ENCODE results near the gene OSBPL9.

The OSBPL9 gene

GRCh38 chr1:51648180-51649109, 31.6 kb downstream of the OSBPL9 start:
- Histone ChIP-seq H3K4me3 (replicated peaks; ENCODE audit: insufficient read depth, low read length) (no peak overlapping the region), H3K27ac (replicated peaks) (no peak overlapping the region), H3K27me3 (ENCODE audit: insufficient read depth, poor library complexity, severe bottlenecking) (no peaks in the 10 kb centered on the region)
- TF ChIP-seq SPI1 (IDR thresholded peaks at IDR 0.05; ENCODE audit: borderline replicate concordance, low read depth): no peak
- no peak for TF ChIP-seq CTCF (IDR thresholded peaks at IDR 0.05; ENCODE audit: insufficient read depth, low read length)
- no peak for TF ChIP-seq POLR2AphosphoS5 (IDR thresholded peaks at IDR 0.05; ENCODE audit: low read depth)
- TF ChIP-seq, protein P1, sequence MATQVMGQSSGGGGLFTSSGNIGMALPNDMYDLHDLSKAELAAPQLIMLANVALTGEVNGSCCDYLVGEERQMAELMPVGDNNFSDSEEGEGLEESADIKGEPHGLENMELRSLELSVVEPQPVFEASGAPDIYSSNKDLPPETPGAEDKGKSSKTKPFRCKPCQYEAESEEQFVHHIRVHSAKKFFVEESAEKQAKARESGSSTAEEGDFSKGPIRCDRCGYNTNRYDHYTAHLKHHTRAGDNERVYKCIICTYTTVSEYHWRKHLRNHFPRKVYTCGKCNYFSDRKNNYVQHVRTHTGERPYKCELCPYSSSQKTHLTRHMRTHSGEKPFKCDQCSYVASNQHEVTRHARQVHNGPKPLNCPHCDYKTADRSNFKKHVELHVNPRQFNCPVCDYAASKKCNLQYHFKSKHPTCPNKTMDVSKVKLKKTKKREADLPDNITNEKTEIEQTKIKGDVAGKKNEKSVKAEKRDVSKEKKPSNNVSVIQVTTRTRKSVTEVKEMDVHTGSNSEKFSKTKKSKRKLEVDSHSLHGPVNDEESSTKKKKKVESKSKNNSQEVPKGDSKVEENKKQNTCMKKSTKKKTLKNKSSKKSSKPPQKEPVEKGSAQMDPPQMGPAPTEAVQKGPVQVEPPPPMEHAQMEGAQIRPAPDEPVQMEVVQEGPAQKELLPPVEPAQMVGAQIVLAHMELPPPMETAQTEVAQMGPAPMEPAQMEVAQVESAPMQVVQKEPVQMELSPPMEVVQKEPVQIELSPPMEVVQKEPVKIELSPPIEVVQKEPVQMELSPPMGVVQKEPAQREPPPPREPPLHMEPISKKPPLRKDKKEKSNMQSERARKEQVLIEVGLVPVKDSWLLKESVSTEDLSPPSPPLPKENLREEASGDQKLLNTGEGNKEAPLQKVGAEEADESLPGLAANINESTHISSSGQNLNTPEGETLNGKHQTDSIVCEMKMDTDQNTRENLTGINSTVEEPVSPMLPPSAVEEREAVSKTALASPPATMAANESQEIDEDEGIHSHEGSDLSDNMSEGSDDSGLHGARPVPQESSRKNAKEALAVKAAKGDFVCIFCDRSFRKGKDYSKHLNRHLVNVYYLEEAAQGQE (IDR thresholded peaks at IDR 0.05; ENCODE audit: insufficient replicate concordance, low read depth): no peak
- TF ChIP-seq GABPA (IDR thresholded peaks at IDR 0.05; ENCODE audit: low read depth): no peak
- peak; percentile 49 to 59 for DNase-seq (ENCODE audit: low read depth in 1 of 2, low spot score in 1 of 2)

GRCh38 chr1:51649593-51650091, 32.8 kb downstream of the OSBPL9 start:
- Histone ChIP-seq H3K4me3 (replicated peaks; ENCODE audit: insufficient read depth, low read length) (no peak overlapping the region), H3K27me3 (ENCODE audit: insufficient read depth, poor library complexity, severe bottlenecking) (no peaks in the 10 kb centered on the region), H3K27ac (replicated peaks) (no peak overlapping the region)
- TF ChIP-seq SPI1 (IDR thresholded peaks at IDR 0.05; ENCODE audit: borderline replicate concordance, low read depth): no peak
- no peak for TF ChIP-seq GABPA (IDR thresholded peaks at IDR 0.05; ENCODE audit: low read depth)
- TF ChIP-seq POLR2AphosphoS5 (IDR thresholded peaks at IDR 0.05; ENCODE audit: low read depth): no peak
- TF ChIP-seq, protein P1 (IDR thresholded peaks at IDR 0.05; ENCODE audit: insufficient replicate concordance, low read depth): no peak
- TF ChIP-seq CTCF (IDR thresholded peaks at IDR 0.05; ENCODE audit: insufficient read depth, low read length): no peak
- no peak for DNase-seq (ENCODE audit: low read depth in 1 of 2, low spot score in 1 of 2)

DNA sequence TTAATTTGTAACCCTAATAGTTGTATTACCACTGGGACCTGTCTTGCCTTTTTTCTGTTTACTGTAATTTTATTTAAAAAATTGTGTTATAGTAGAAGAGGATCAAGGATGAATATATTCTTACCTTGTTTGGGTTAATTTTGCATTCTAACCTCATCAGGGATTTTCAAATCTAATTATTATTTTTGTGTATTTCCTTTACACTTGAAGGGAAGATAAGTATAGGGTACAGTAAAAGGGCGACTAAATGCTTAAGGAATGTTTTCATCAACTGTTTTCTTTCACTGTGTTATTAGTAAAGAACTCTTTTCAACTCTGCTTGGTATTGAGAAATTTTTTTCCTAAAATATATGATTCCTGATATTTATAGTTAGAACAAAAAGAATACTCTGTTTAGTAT, 33.3 kb downstream of the OSBPL9 start:
- TF ChIP-seq SPI1 (IDR thresholded peaks at IDR 0.05; ENCODE audit: borderline replicate concordance, low read depth): no peak
- no peak for TF ChIP-seq CTCF (IDR thresholded peaks at IDR 0.05; ENCODE audit: insufficient read depth, low read length)
- TF ChIP-seq GABPA (IDR thresholded peaks at IDR 0.05; ENCODE audit: low read depth): no peak
- TF ChIP-seq, protein P1 (IDR thresholded peaks at IDR 0.05; ENCODE audit: insufficient replicate concordance, low read depth): no peak
- TF ChIP-seq POLR2AphosphoS5 (IDR thresholded peaks at IDR 0.05; ENCODE audit: low read depth): no peak
- no peak for DNase-seq (ENCODE audit: low read depth in 1 of 2, low spot score in 1 of 2)
- Histone ChIP-seq H3K27ac (replicated peaks) (no peak overlapping the region), H3K4me3 (replicated peaks; ENCODE audit: insufficient read depth, low read length) (no peak overlapping the region), H3K27me3 (ENCODE audit: insufficient read depth, poor library complexity, severe bottlenecking) (no peaks in the 10 kb centered on the region)
